ENCODE results near the gene SPRYD3.

Gene SPRYD3, protein sequence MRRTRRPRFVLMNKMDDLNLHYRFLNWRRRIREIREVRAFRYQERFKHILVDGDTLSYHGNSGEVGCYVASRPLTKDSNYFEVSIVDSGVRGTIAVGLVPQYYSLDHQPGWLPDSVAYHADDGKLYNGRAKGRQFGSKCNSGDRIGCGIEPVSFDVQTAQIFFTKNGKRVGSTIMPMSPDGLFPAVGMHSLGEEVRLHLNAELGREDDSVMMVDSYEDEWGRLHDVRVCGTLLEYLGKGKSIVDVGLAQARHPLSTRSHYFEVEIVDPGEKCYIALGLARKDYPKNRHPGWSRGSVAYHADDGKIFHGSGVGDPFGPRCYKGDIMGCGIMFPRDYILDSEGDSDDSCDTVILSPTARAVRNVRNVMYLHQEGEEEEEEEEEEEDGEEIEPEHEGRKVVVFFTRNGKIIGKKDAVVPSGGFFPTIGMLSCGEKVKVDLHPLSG

GRCh38 chr12:53079226-53080117 is at the start of gene SPRYD3:
TSS of gene SPRYD3 (minus strand) at chr12:53079390. CDS start at chr12:53079333, 57 bp downstream.
- TF ChIP-seq CTCF (IDR thresholded peaks at IDR 0.05; ENCODE audit: low read depth, low read length), result no peak
- H3K4me3 ChIP-seq (ENCODE audit: low read depth, low read length), result peak within 1 kb of the TSS; percentile 69
- peak; percentile 98 for DNase-seq (ENCODE audit: low read depth, low spot score)
- in situ Hi-C loops (cut with HindIII; ENCODE audit: low sequenced_read_pairs), result no loop called here

DNA sequence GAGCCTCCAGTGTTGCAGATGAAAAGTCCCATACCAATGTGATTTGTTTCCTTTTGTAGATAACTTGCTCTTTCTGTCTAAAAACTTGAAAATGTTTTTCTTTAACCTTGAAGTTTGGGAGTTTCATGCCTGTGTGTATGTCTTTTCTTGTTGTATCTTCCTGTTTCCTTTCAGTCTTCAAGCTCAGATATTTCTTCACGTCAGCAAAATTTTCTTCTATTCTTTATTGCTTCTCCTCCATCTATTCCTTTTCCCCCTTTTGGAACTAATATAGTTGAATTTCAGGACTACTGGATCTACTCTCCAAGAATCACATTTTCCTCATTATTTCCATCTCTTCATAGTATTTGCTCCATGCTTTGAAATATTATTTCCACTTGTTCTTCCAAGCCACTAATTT is 48.0 kb upstream of the SPRYD3 start:
- no peak for DNase-seq (ENCODE audit: low read depth, low spot score)
- TF ChIP-seq CTCF (IDR thresholded peaks at IDR 0.05; ENCODE audit: low read depth, low read length), result no peak
- in situ Hi-C loops (cut with HindIII; ENCODE audit: low sequenced_read_pairs), result no loop called here
- H3K4me3 ChIP-seq (ENCODE audit: low read depth, low read length), result no peak overlapping the region

DNA sequence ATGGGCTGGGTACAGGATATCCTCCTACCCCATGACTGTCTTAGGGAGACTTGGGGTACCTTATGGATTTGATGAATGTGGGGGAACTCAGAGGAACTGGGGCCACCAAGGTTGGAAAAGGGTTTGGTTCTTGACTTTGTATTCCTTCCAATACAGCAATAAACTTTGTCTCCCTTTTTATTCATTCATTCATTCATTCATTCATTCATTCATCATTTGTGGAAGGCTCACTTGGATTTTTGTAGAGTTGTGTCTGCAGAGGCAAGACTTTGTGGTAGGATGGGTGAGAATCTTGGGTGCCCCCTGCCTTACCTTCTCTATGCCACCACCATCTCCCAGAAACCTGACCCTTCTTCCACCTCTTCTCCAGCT is 45.1 kb upstream of the SPRYD3 start:
- in situ Hi-C loops (cut with HindIII; ENCODE audit: low sequenced_read_pairs), result no loop called here
- no peak overlapping the region for H3K4me3 ChIP-seq (ENCODE audit: low read depth, low read length)
- DNase-seq (ENCODE audit: low read depth, low spot score), result no peak
- no peak for TF ChIP-seq CTCF (IDR thresholded peaks at IDR 0.05; ENCODE audit: low read depth, low read length)

- in situ Hi-C loops (cut with HindIII; ENCODE audit: low sequenced_read_pairs), result no loop called here
- H3K4me3 ChIP-seq (ENCODE audit: low read depth, low read length), result no peak overlapping the region
- no peak for TF ChIP-seq CTCF (IDR thresholded peaks at IDR 0.05; ENCODE audit: low read depth, low read length)
- DNase-seq (ENCODE audit: low read depth, low spot score), result peak; percentile 4
Observed at GRCh38 chr12:53123578-53124351, 44.6 kb upstream of the SPRYD3 start.

GRCh38 chr12:53122961-53123468 is 43.8 kb upstream of the SPRYD3 start:
- H3K4me3 ChIP-seq (ENCODE audit: low read depth, low read length), result no peak overlapping the region
- in situ Hi-C loops (cut with HindIII; ENCODE audit: low sequenced_read_pairs), result no loop called here
- TF ChIP-seq CTCF (IDR thresholded peaks at IDR 0.05; ENCODE audit: low read depth, low read length), result no peak
- DNase-seq (ENCODE audit: low read depth, low spot score), result no peak

Data from astrocyte of the spinal cord (primary cell).